Astrocyte (in vitro differentiated cells and primary cell): ENCODE results near the gene NPHS1. TPM values are rescaled to one million over a fixed set of nuclear protein-coding genes. Genes with fewer than 3 reads are reported as not detected.

ENCODE experiments used
- DNase-seq: peaks from one replicate; pipeline ENCODE4 v3.0.0-alpha.2; 2010; ENCODE audit warnings: low read depth
- FAIRE-seq: peaks from 2 replicates; lab custom pipeline; 2011; peaks lifted over from hg19 to GRCh38; lab: Jason Lieb, UNC
- H2AFZ ChIP-seq: 2 replicates; pipeline ENCODE4 v1.6.0; 2012; ENCODE audit warnings: low read depth, low read length, inconsistent platforms
- H3K27ac ChIP-seq: 2 replicates; pipeline ENCODE4 v1.5.1; 2011; ENCODE audit warnings: low read depth, low read length, inconsistent platforms
- H3K27me3 ChIP-seq: 2 replicates; pipeline ENCODE4 v1.6.0; 2011; ENCODE audit warnings: low read length, inconsistent platforms; ENCODE audit not compliant: insufficient read depth
- H3K36me3 ChIP-seq: 2 replicates; pipeline ENCODE4 v1.5.1; 2011; ENCODE audit warnings: low read length, inconsistent platforms; ENCODE audit not compliant: insufficient read depth
- H3K4me1 ChIP-seq: 2 replicates; pipeline ENCODE4 v1.5.1; 2011; ENCODE audit warnings: low read length, inconsistent platforms; ENCODE audit not compliant: insufficient read depth
- H3K4me2 ChIP-seq: 2 replicates; pipeline ENCODE4 v1.6.0; 2012; ENCODE audit warnings: low read length, inconsistent platforms
- H3K4me3 ChIP-seq: 2 replicates; pipeline ENCODE4 v1.5.1; 2011; ENCODE audit warnings: low read depth, mild to moderate bottlenecking, low read length, inconsistent platforms; ENCODE audit not compliant: insufficient read depth
- H3K79me2 ChIP-seq: 2 replicates; pipeline ENCODE4 v1.6.0; 2012; ENCODE audit warnings: mild to moderate bottlenecking, low read length, inconsistent platforms; ENCODE audit not compliant: insufficient read depth
- H3K9ac ChIP-seq: 2 replicates; pipeline ENCODE4 v1.6.0; 2012; ENCODE audit warnings: mild to moderate bottlenecking, low read length, inconsistent platforms
- H3K9me3 ChIP-seq: 2 replicates; pipeline ENCODE4 v1.5.1; 2012; ENCODE audit warnings: low read depth, mild to moderate bottlenecking, low read length, inconsistent platforms; ENCODE audit not compliant: insufficient read depth
- H4K20me1 ChIP-seq: 2 replicates; pipeline ENCODE4 v1.6.0; 2012; ENCODE audit warnings: low read length, inconsistent platforms; ENCODE audit not compliant: insufficient read depth
- H3K27ac Mint-ChIP-seq: one replicate; pipeline ENCODE4 v1.8.0; 2021; ENCODE audit warnings: mild to moderate bottlenecking, mixed read lengths; ENCODE audit not compliant: unreplicated experiment
- H3K27me3 Mint-ChIP-seq: one replicate; pipeline ENCODE4 v1.8.0; 2021; ENCODE audit warnings: low read depth, mixed read lengths; ENCODE audit not compliant: unreplicated experiment
- H3K36me3 Mint-ChIP-seq: one replicate; pipeline ENCODE4 v1.8.0; 2021; ENCODE audit warnings: low read depth, mixed read lengths; ENCODE audit not compliant: unreplicated experiment
- H3K4me1 Mint-ChIP-seq: one replicate; pipeline ENCODE4 v1.8.0; 2021; ENCODE audit warnings: low read depth, mixed read lengths; ENCODE audit not compliant: unreplicated experiment
- H3K4me3 Mint-ChIP-seq: one replicate; pipeline ENCODE4 v1.8.0; 2021; ENCODE audit warnings: mild to moderate bottlenecking, moderate library complexity, mixed read lengths; ENCODE audit not compliant: unreplicated experiment
- H3K9me3 Mint-ChIP-seq: one replicate; pipeline ENCODE4 v1.8.0; 2021; ENCODE audit warnings: mild to moderate bottlenecking, mixed read lengths; ENCODE audit not compliant: unreplicated experiment
- CTCF ChIP-seq: IDR thresholded peaks from 2 replicates; pipeline ENCODE4 v1.5.1; 2011; ENCODE audit warnings: low read depth, mild to moderate bottlenecking, inconsistent platforms, low read length, moderate library complexity; ENCODE audit not compliant: insufficient read depth
- EZH2 ChIP-seq: IDR thresholded peaks from 2 replicates; pipeline ENCODE4 v1.6.1; 2012; ENCODE audit warnings: mild to moderate bottlenecking, low read length, inconsistent platforms; ENCODE audit not compliant: insufficient read depth
- total RNA-seq: library from RNA; stranded (reverse); gene quantifications from 2 replicates; pipeline ENCODE4 v1.2.1, GENCODE V29; 2021

The NPHS1 gene
- total RNA-seq, 1 donor from 2014 or later: not detected

- Histone ChIP-seq H2AFZ (no peak overlapping the region), H3K4me3 (no peak overlapping the region), H3K27me3 (no peaks in the 10 kb centered on the region), H3K9me3 (no peaks in the 10 kb centered on the region), H3K27ac (no peak overlapping the region), H3K4me1 (peaks cover 22% of the 10 kb centered on the region), H4K20me1 (no peaks in the 10 kb centered on the region), H3K4me2 (peak overlapping the region; percentile 94), H3K79me2 (peaks cover 4% of the 10 kb centered on the region), H3K9ac (peak overlapping the region; percentile 82), H3K36me3 (peaks cover 2% of the 10 kb centered on the region)
- peak overlapping the region; percentile 26 for H3K27ac Mint-ChIP-seq
- H3K4me1 Mint-ChIP-seq: peaks cover 13% of the 10 kb centered on the region
- FAIRE-seq (no peak), DNase-seq (no peak)
- no peak for TF ChIP-seq EZH2
- no peak for TF ChIP-seq CTCF
- H3K27me3 Mint-ChIP-seq: peaks cover 1% of the 10 kb centered on the region
- no peaks in the 10 kb centered on the region for H3K9me3 Mint-ChIP-seq
- H3K4me3 Mint-ChIP-seq: peak overlapping the region; percentile 92
- no peaks in the 10 kb centered on the region for H3K36me3 Mint-ChIP-seq
Observed at GRCh38 chr19:35897706-35898451, 45.6 kb upstream of the NPHS1 start.

DNA sequence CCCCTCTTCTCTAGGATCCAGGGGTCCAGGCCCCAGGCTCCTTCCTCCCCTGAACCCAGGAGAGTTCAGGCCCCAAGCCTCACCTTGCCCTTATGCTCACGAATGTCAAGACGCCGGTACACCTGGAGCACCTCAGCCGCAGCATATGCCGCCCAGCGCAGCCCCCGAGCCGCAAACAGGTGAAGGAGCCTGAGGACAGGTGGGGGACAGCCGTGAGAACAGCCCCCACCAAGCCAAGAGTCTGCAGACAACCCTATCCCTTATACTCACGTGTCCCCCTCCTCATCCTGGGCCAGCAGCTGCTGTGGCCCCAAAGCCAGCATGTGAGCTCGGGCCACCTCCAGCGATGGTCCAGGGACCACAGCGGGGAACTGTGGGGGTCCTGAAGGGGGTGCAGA, 44.3 kb upstream of the NPHS1 start:
- H3K36me3 Mint-ChIP-seq: no peaks in the 10 kb centered on the region
- Histone ChIP-seq H3K4me1 (peaks cover 14% of the 10 kb centered on the region), H3K36me3 (peaks cover 2% of the 10 kb centered on the region), H3K9me3 (no peaks in the 10 kb centered on the region), H3K4me2 (no peak overlapping the region), H4K20me1 (no peaks in the 10 kb centered on the region), H3K27ac (no peak overlapping the region), H3K9ac (no peak overlapping the region), H3K4me3 (no peak overlapping the region), H3K27me3 (no peaks in the 10 kb centered on the region), H2AFZ (no peak overlapping the region), H3K79me2 (peaks cover 4% of the 10 kb centered on the region)
- no peaks in the 10 kb centered on the region for H3K27me3 Mint-ChIP-seq
- H3K9me3 Mint-ChIP-seq: no peaks in the 10 kb centered on the region
- no peak overlapping the region for H3K27ac Mint-ChIP-seq
- TF ChIP-seq CTCF: no peak
- no peak for TF ChIP-seq EZH2
- no peak overlapping the region for H3K4me3 Mint-ChIP-seq
- peaks cover 6% of the 10 kb centered on the region for H3K4me1 Mint-ChIP-seq
- FAIRE-seq: no peak
- no peak for DNase-seq

GRCh38 chr19:35895911-35896642, 43.8 kb upstream of the NPHS1 start:
- H3K36me3 ChIP-seq: peaks cover 2% of the 10 kb centered on the region
- DNase-seq: no peak
- H3K27ac ChIP-seq: no peak overlapping the region
- Mint-ChIP-seq H3K27me3 (no peaks in the 10 kb centered on the region), H3K4me1 (peaks cover 4% of the 10 kb centered on the region), H3K36me3 (peaks cover under 1% of the 10 kb centered on the region), H3K4me3 (no peak overlapping the region), H3K9me3 (no peaks in the 10 kb centered on the region), H3K27ac (no peak overlapping the region)
- H3K79me2 ChIP-seq: peaks cover 4% of the 10 kb centered on the region
- H3K9ac ChIP-seq: no peak overlapping the region
- no peak overlapping the region for H3K4me2 ChIP-seq
- FAIRE-seq: no peak
- H3K4me3 ChIP-seq: no peak overlapping the region
- TF ChIP-seq CTCF (no peak), EZH2 (no peak)
- no peak overlapping the region for H2AFZ ChIP-seq
- H3K27me3 ChIP-seq: no peaks in the 10 kb centered on the region
- H3K4me1 ChIP-seq: peaks cover 9% of the 10 kb centered on the region
- no peaks in the 10 kb centered on the region for H3K9me3 ChIP-seq
- H4K20me1 ChIP-seq: no peaks in the 10 kb centered on the region
